ENCODE measurements around the gene MID1IP1.

The MID1IP1 gene

GRCh38 chrX:38800981-38801845 lies at the start of gene MID1IP1:
MID1IP1 (plus strand) TSS chrX:38801459; CDS start chrX:38804947, 3,488 bp downstream.
- peak; percentile 91 for DNase-seq

GRCh38 chrX:38754102-38754790 lies 47.0 kb upstream of the MID1IP1 start:
- DNase-seq, result peak; percentile 43

- DNase-seq, result no peak
These were observed 46.2 kb upstream of the MID1IP1 start for GRCh38 chrX:38754818-38755718.

GRCh38 chrX:38760883-38761282 lies 40.4 kb upstream of the MID1IP1 start:
- no peak for DNase-seq

DNA sequence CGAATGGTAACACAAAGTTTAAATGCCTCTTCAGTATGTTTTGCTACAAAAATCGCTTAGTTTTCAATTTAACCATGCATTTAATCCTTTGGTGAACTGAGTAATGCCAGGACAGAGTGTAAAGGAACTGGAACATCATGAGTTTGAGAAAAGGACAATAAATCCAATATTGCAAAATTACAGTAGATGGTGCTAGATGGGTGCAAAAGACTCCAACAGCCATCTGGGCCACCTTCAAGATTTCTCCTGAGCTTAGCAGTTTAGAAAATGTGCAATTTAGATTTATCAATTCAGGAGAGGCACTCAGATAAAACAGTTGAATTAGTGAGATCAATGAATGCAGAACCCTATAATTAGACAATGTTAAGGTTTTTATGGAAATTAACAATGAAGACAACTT lies 33.2 kb upstream of the MID1IP1 start:
- DNase-seq, result peak; percentile 27

DNA sequence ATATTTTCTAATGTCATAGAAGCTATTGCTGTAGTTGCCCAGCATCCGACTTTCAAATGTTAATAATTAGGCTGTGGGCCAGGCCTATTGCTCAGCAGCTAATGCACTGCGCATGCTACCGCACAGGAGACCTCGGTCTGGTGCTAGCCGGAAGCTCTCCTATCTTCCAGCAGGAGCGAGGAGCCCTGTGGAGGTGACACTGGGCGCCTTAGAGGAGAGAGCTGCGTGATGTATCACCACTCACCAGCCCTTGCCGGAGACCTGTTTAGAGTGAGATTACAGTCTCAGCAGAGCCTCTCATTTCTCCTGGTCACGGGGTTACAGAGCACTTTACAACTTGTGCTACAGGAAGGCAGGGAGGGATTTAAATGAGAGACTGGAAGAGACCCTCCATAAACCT lies 31.1 kb upstream of the MID1IP1 start:
- no peak for DNase-seq

GRCh38 chrX:38774249-38774648 lies 27.0 kb upstream of the MID1IP1 start:
- no peak for DNase-seq

DNA sequence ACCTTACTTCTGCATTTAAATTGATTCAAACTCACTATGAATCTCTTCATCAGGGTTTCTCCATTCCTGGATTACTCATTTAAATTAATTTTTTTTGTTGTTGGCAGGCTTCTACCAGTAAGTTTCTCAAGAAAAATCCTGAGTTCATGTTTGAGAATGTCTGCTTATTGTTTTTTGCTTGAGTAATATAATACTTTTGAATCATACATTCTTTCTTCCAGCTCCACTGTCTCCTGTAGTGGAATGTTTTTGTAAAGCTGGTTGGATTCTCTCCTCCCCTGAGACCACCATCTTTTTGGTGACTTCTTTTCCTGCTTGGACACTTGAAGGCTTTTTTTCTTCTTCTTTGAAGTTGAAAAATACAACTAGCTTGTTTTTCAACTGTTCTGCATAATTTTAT lies 4.3 kb upstream of the MID1IP1 start:
- DNase-seq, result no peak

DNA sequence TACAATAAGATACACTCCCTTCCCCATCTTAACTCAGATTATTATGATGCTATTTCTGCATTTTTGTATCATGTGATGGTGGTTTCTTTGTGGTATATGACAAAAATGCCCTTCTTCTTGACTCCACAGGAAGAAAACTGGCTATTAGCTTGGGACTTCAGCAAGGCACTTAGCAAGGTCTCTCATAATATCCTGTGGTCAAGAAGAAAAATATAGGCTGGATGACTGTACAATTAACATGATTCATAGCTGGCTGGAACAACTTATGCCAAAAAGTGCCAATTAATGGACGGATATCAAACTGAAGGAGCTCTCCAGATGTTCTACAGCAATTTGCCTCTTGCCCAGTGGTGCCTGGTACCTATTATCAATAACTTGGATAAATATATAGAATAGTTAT lies 2.3 kb upstream of the MID1IP1 start:
- DNase-seq, result no peak

- no peak for DNase-seq
These were observed 1.2 kb upstream of the MID1IP1 start for GRCh38 chrX:38799995-38800580.

GRCh38 chrX:38803243-38803587 lies 2.0 kb downstream of the MID1IP1 start:
- no peak for DNase-seq

DNA sequence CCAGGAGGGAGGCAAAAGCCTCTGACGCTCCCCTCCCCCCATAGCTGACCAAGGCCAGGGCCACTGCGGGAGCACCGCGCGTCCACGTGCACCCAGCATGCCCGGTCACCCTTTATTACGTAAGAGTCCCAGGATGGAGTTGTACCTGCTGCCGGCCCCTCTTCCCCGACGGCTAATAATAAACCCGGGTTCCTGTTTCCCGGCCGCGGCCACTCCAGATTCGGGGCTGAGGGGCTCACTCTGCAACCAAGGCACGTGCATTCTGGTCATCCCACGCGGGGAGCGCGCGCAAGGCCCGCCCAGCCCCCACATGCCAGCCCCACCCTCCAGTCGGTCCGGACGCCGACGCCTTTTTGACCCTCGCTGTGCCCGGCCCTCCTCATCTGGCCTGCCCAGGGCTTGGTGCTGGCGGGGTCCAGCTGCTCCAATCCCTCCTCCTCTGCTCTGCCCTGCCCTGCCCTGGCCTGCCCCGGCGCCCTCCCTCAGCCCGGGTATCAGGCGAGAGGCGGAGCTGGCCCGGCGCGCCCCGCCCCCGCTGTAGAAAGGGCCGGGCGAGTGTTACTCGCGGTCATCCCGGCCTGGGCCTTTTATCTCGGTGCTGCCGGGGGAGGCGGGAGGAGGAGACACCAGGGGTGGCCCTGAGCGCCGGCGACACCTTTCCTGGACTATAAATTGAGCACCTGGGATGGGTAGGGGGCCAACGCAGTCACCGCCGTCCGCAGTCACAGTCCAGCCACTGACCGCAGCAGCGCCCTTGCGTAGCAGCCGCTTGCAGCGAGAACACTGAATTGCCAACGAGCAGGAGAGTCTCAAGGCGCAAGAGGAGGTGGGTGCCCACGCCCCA lies 2.6 kb downstream of the MID1IP1 start:
- peak; percentile 88 for DNase-seq

- no peak for DNase-seq
These were observed 3.1 kb downstream of the MID1IP1 start for GRCh38 chrX:38804432-38804681.

DNA sequence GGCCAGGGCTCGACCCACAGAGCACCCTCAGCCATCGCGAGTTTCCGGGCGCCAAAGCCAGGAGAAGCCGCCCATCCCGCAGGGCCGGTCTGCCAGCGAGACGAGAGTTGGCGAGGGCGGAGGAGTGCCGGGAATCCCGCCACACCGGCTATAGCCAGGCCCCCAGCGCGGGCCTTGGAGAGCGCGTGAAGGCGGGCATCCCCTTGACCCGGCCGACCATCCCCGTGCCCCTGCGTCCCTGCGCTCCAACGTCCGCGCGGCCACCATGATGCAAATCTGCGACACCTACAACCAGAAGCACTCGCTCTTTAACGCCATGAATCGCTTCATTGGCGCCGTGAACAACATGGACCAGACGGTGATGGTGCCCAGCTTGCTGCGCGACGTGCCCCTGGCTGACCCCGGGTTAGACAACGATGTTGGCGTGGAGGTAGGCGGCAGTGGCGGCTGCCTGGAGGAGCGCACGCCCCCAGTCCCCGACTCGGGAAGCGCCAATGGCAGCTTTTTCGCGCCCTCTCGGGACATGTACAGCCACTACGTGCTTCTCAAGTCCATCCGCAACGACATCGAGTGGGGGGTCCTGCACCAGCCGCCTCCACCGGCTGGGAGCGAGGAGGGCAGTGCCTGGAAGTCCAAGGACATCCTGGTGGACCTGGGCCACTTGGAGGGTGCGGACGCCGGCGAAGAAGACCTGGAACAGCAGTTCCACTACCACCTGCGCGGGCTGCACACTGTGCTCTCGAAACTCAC lies 3.6 kb downstream of the MID1IP1 start:
- DNase-seq, result peak; percentile 69

DNA sequence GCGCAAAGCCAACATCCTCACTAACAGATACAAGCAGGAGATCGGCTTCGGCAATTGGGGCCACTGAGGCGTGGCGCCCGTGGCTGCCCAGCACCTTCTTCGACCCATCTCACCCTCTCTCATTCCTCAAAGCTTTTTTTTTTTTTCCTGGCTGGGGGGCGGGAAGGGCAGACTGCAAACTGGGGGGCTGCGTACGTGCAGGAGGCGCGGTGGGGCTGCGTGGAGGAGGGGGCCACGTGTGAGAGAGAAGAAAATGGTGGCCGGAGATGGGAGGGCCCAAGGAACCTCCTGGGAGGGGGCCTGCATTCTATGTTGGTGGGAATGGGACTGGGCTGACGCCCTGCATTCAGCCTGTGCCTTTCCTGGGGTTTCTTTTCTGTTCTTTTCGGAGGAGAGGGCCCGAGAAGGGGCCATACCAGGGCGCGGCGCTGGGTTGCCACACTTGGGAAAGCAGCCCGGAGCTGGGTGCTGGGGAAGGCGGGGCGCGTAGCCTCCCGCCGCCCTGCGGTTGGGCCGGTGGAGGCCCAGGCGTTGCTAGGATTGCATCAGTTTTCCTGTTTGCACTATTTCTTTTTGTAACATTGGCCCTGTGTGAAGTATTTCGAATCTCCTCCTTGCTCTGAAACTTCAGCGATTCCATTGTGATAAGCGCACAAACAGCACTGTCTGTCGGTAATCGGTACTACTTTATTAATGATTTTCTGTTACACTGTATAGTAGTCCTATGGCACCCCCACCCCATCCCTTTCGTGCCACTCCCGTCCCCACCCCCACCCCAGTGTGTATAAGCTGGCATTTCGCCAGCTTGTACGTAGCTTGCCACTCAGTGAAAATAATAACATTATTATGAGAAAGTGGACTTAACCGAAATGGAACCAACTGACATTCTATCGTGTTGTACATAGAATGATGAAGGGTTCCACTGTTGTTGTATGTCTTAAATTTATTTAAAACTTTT lies 4.5 kb downstream of the MID1IP1 start:
- peak; percentile 62 for DNase-seq

GRCh38 chrX:38806875-38807621 lies 5.8 kb downstream of the MID1IP1 start:
- no peak for DNase-seq

DNA sequence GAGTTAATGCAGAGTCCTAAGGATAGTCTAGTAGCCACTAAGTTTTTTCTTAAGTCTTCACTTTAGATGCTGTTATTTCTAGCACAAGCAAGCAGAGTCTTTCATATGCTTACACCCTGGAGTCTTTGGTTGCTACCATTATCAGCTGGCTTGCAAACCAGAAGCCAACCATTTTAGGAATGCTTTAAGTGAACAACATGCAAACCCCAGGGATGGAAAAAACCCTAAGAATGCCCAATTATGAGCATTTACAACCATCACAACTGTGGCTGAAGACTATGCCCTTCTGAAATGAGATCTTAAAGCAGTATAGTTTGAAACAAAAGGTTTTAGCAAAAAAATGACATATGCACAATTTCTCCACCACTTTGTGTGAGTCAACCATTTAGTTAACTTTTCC lies 6.6 kb downstream of the MID1IP1 start:
- no peak for DNase-seq

GRCh38 chrX:38811515-38812243 lies 10.4 kb downstream of the MID1IP1 start:
- DNase-seq, result no peak

GRCh38 chrX:38816155-38816554 lies 14.9 kb downstream of the MID1IP1 start:
- no peak for DNase-seq

Measured in retina (tissue), 1 donor.